NB4 (cell line): Measurements from ENCODE around the gene THRAP3.

Source experiments
- DNase-seq: peaks from one replicate; pipeline ENCODE4 v3.0.0; 2010; ENCODE audit warnings: low read depth
- H3K4me3 ChIP-seq: one replicate; pipeline ENCODE4 v1.5.1; 2011; ENCODE audit warnings: mild to moderate bottlenecking, low read depth, low read length, moderate library complexity
- MAX ChIP-seq: IDR thresholded peaks from 2 replicates; pipeline ENCODE4 v1.6.1; 2011; ENCODE audit warnings: low read depth, low read length
- MYC ChIP-seq: IDR thresholded peaks from 2 replicates; pipeline ENCODE4 v1.6.1; 2011; ENCODE audit warnings: low read depth, low read length
- POLR2A ChIP-seq: IDR thresholded peaks from 2 replicates; pipeline ENCODE4 v1.6.1; 2011; ENCODE audit warnings: mild to moderate bottlenecking; ENCODE audit not compliant: insufficient read length; ENCODE audit errors: extremely low read depth
- TF ChIP-seq, protein P1 (sequence below): IDR thresholded peaks from one replicate; pipeline ENCODE4 v1.5.1; 2012; ENCODE audit warnings: low read depth, low read length

Gene THRAP3

GRCh38 chr1:36342426-36343185 is 118.4 kb downstream of the THRAP3 start:
- no peak for TF ChIP-seq MAX
- TF ChIP-seq, protein P1, sequence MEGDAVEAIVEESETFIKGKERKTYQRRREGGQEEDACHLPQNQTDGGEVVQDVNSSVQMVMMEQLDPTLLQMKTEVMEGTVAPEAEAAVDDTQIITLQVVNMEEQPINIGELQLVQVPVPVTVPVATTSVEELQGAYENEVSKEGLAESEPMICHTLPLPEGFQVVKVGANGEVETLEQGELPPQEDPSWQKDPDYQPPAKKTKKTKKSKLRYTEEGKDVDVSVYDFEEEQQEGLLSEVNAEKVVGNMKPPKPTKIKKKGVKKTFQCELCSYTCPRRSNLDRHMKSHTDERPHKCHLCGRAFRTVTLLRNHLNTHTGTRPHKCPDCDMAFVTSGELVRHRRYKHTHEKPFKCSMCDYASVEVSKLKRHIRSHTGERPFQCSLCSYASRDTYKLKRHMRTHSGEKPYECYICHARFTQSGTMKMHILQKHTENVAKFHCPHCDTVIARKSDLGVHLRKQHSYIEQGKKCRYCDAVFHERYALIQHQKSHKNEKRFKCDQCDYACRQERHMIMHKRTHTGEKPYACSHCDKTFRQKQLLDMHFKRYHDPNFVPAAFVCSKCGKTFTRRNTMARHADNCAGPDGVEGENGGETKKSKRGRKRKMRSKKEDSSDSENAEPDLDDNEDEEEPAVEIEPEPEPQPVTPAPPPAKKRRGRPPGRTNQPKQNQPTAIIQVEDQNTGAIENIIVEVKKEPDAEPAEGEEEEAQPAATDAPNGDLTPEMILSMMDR = peak; percentile 74
- peak; percentile 58 for DNase-seq
- no peak overlapping the region for H3K4me3 ChIP-seq

- no peak for DNase-seq
- H3K4me3 ChIP-seq = no peak overlapping the region
- TF ChIP-seq MAX = no peak
- TF ChIP-seq, protein P1 = no peak
- no peak for TF ChIP-seq POLR2A
These were observed 119.6 kb downstream of the THRAP3 start for GRCh38 chr1:36343651-36344394.

- no peak for TF ChIP-seq MYC
- TF ChIP-seq, protein P1 = no peak
- no peak for TF ChIP-seq POLR2A
- TF ChIP-seq MAX = no peak
- no peak for DNase-seq
- H3K4me3 ChIP-seq = no peak overlapping the region
These were observed 120.1 kb downstream of the THRAP3 start for GRCh38 chr1:36344395-36344680.

DNA sequence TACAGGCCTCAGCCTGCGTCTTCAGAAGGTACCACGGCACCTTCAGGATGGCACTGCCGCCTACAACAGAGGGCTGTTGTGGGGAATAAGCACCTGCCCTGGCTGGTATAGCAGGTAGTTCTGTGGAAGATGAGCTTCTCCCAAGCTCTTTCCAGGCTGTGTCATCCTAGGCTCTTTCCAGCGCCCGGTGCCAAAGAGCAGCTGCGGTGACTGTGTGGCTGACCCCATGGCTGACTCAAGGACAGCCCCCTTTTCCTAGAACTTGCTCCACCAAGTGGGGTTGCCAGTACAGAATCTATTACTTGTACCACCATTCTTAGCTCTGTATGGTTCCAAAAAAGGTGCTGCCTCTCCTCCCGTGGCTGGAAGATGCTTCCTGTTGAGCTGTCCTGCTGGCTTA is 121.1 kb downstream of the THRAP3 start:
- no peak for DNase-seq
- H3K4me3 ChIP-seq = no peak overlapping the region
- TF ChIP-seq POLR2A (no peak), MYC (no peak), MAX (no peak)
- TF ChIP-seq, protein P1 = no peak

DNA sequence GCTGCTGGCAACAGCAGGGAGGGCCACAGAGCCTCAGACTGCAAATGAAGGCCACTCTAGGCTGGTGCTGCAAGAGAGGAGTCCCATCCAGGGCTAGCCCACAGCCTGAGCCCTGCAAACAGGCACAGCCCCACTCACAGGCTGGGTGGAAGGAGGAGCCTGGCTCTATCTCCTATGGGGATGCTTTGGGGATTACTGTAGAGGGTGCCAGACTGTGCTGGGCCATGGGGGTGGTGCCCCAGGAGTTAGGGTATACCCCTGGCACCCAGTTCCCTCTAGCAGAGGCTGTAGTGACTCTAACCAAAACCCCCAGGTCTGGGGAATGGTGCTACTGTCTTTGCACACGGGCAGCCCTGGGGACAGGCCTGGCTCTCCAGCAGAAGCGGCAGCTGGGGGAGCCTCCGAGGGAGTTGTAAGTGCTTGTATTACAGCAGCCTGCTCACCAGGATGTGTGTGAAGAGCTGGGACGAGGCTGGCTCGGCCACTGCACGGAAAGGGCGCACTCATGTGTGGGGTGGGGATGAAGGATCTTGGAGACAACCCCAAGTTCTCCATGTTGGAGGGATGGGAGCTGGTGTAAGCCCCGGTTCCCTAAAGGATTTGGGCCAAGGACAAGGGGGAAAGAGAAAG is 122.6 kb downstream of the THRAP3 start:
- no peak overlapping the region for H3K4me3 ChIP-seq
- TF ChIP-seq, protein P1 = no peak
- TF ChIP-seq MAX = no peak
- TF ChIP-seq POLR2A = no peak
- no peak for TF ChIP-seq MYC
- no peak for DNase-seq
